Measurements from ENCODE around the gene CCDC43.
A peak's percentile ranks its signal among the peaks of the same experiment; 100 is the strongest.

The CCDC43 gene

DNA sequence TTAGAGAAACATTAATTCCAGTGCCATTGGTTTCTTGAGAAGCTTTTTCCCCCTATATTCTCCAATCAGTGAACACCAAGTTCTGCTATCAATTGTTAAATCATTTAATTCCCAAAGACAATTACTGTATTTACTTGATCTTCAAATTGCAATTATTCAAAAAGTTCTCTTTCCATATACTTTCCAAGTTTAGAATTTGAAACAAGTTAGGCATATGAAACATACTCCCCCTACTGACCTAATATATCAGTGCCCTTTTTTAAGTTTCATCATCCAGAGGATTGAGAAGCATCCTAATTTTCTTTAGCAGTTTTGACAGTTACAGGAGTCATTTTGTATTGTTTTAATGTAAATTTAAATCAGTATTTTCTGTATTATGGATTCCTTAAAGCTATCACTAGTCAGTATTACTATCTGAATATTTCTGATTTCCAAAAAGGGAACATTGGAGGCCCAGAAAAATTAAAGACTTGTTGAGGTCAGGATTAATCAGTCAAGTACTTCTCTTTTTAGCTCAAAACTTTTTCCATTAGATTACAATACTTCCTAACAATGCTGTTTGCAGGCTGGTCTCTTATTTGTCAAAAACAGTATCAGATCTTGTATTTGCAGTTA is 17.0 kb downstream of the CCDC43 start:
- DNase-seq (ENCODE audit: extremely low spot score): peak; percentile 18
- peak; percentile 46 for TF ChIP-seq CTCF (IDR thresholded peaks at IDR 0.05; ENCODE audit: control extremely low read depth, extremely low read depth, low read depth, missing control alignments)
- ChIA-PET CTCF (interaction anchor here (1.4 to 4.9 kb wide), 3 partner anchors 11 to 139 kb away, joined by 3 to 46 read pairs (median 4); no protein-coding TSS in a partner anchor), POLR2A (no interaction called here)

DNA sequence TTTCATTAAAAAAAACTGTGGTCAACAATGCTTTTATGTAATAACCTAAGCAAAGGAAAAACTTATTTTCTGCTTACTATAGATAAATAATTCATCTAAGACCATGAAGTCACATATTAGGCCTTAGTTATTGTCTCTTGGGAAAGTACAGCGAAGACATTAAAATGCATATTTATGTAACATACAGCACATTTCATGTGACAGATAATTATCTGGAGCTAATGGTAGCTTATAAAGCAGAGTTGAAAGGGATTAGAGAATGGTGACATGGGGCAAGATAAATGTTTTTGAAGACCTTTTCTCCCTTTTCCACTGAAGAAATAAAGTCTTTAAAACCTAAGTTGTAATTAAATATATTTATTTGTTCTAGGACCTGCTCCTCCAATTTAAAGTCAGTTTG is 23.6 kb downstream of the CCDC43 start:
- CTCF ChIA-PET: no interaction called here
- no peak for DNase-seq (ENCODE audit: extremely low spot score)
- TF ChIP-seq CTCF (IDR thresholded peaks at IDR 0.05; ENCODE audit: control extremely low read depth, extremely low read depth, low read depth, missing control alignments): no peak
- POLR2A ChIA-PET: no interaction called here

- ChIA-PET CTCF (no interaction called here), POLR2A (no interaction called here)
- DNase-seq (ENCODE audit: extremely low spot score): no peak
- TF ChIP-seq CTCF (IDR thresholded peaks at IDR 0.05; ENCODE audit: control extremely low read depth, extremely low read depth, low read depth, missing control alignments): no peak
These were observed 24.7 kb downstream of the CCDC43 start for GRCh38 chr17:44664867-44665266.

- DNase-seq (ENCODE audit: extremely low spot score): no peak
- ChIA-PET CTCF (no interaction called here), POLR2A (no interaction called here)
- no peak for TF ChIP-seq CTCF (IDR thresholded peaks at IDR 0.05; ENCODE audit: control extremely low read depth, extremely low read depth, low read depth, missing control alignments)
These were observed 26.5 kb downstream of the CCDC43 start for GRCh38 chr17:44663095-44663494.

GRCh38 chr17:44661835-44662234 is 27.7 kb downstream of the CCDC43 start:
- no peak for TF ChIP-seq CTCF (IDR thresholded peaks at IDR 0.05; ENCODE audit: control extremely low read depth, extremely low read depth, low read depth, missing control alignments)
- DNase-seq (ENCODE audit: extremely low spot score): no peak
- ChIA-PET POLR2A (no interaction called here), CTCF (no interaction called here)

GRCh38 chr17:44655983-44656710 is 33.4 kb downstream of the CCDC43 start, which contains the start of gene MEIOC:
Gene MEIOC (plus strand): TSS chr17:44656468. CDS start chr17:44656614, 146 bp downstream.
- no peak for TF ChIP-seq CTCF (IDR thresholded peaks at IDR 0.05; ENCODE audit: control extremely low read depth, extremely low read depth, low read depth, missing control alignments)
- peak; percentile 73 for DNase-seq (ENCODE audit: extremely low spot score)
- ChIA-PET POLR2A (no interaction called here), CTCF (interaction anchor here (1.2 to 1.7 kb wide), 2 partner anchors 12 to 13 kb away, joined by 3 read pairs; no protein-coding TSS in a partner anchor)

All from GM10248 (cell line).